HUES48 (cell line): Measurements from ENCODE around the gene MKRN3.

Experiments
- H3K27ac ChIP-seq: one replicate; pipeline ENCODE4 v1.7.0; 2013; ENCODE audit warnings: low read depth, low read length, inconsistent platforms
- H3K27me3 ChIP-seq: 2 replicates; pipeline ENCODE4 v1.6.1; 2013; ENCODE audit warnings: mild to moderate bottlenecking, low read length; ENCODE audit not compliant: control insufficient read depth, insufficient read depth
- H3K36me3 ChIP-seq: 2 replicates; pipeline ENCODE4 v1.6.1; 2013; ENCODE audit warnings: low read length; ENCODE audit not compliant: control insufficient read depth, insufficient read depth
- H3K4me1 ChIP-seq: 2 replicates; pipeline ENCODE4 v1.6.1; 2013; ENCODE audit warnings: mild to moderate bottlenecking, low read length; ENCODE audit not compliant: control insufficient read depth, insufficient read depth
- H3K4me3 ChIP-seq: 2 replicates; pipeline ENCODE4 v1.5.1; 2013; ENCODE audit warnings: mild to moderate bottlenecking, low read depth, low read length
- H3K9ac ChIP-seq: 2 replicates; pipeline ENCODE4 v1.6.1; 2013; ENCODE audit warnings: mild to moderate bottlenecking, low read depth, low read length, moderate library complexity
- H3K9me3 ChIP-seq: 2 replicates; pipeline ENCODE4 v1.6.1; 2013; ENCODE audit warnings: low read length; ENCODE audit not compliant: control insufficient read depth, insufficient read depth

Gene MKRN3

DNA sequence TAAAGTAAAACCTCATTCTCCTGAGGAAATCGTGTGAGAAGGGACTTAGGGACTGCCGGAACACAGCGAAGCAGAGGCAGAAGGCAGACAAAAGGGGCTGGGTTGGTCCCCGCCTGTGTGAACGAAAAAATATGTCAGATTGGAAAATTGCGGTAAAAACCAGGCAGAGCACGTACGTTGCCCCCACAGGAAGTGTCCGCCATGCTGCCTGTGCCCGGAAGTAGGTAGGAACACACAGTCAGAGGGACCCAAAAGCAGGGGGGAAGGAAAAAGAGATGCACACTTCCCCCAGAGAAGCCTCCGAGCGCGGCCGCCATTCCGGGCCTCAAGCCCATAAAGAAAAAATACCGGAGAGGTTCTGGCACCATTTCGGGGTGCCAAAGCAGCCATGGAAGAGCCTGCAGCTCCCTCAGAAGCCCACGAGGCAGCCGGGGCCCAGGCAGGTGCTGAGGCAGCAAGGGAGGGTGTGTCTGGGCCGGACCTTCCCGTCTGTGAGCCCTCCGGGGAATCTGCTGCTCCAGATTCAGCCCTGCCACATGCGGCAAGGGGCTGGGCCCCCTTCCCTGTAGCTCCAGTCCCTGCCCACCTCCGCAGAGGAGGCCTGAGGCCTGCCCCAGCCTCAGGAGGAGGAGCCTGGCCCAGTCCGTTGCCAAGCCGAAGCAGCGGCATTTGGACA is at the start of gene MKRN3:
Gene MKRN3, plus strand, starts transcription at position 280 of the 676 bp plus-strand sequence. Its CDS starts 109 bp downstream, at position 389.
- Histone ChIP-seq H3K4me1 (no peaks in the 10 kb centered on the region), H3K27me3 (no peaks in the 10 kb centered on the region), H3K9me3 (peaks cover 65% of the 10 kb centered on the region), H3K27ac (no peak within 1 kb of the TSS), H3K36me3 (no peaks in the 10 kb centered on the region), H3K9ac (no peak within 1 kb of the TSS), H3K4me3 (peak within 1 kb of the TSS; percentile 40)

DNA sequence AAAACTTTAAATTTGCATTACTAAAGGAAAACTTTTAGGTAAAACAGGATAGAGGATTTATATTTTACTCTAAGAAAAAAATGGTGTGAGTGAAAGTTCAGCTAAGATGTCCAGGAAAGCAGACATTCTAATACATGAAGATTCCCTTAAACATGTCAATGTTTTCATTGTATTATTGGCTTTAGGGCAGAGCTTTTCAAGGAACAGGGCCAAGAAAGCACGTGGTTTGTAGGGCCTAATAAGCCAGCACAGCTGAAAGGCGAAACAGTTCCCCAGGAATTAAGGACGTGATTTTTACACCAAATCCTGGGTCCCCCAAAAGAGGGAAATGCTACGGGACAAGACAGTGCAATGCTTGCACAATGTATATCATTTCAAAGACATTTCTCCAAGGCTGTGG is 48.6 kb upstream of the MKRN3 start:
- Histone ChIP-seq H3K36me3 (no peaks in the 10 kb centered on the region), H3K27ac (no peak overlapping the region), H3K9ac (no peak overlapping the region), H3K4me3 (no peak overlapping the region), H3K27me3 (no peaks in the 10 kb centered on the region), H3K9me3 (peaks cover 59% of the 10 kb centered on the region), H3K4me1 (no peaks in the 10 kb centered on the region)

DNA sequence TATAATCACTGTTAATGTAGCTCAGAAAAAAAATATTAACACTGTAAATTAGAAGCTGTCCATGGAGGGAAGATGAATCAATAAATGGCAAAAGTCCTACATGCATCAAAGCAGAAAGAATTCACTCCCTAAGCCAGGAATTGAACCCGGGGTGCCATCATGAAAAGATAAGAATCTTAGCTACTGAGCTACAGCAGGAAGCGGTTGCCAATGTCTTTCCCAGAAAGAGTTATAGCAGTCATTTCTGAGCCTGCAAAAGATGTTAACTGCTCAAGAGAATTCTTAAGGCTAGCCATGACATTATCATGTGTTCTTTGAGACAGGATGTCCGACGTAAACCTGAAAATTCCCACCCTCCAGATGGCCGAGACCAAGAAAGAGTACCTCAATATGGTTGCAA is 47.4 kb upstream of the MKRN3 start:
- Histone ChIP-seq H3K9ac (no peak overlapping the region), H3K27ac (no peak overlapping the region), H3K9me3 (peaks cover 58% of the 10 kb centered on the region), H3K27me3 (no peaks in the 10 kb centered on the region), H3K4me1 (no peaks in the 10 kb centered on the region), H3K4me3 (no peak overlapping the region), H3K36me3 (no peaks in the 10 kb centered on the region)

DNA sequence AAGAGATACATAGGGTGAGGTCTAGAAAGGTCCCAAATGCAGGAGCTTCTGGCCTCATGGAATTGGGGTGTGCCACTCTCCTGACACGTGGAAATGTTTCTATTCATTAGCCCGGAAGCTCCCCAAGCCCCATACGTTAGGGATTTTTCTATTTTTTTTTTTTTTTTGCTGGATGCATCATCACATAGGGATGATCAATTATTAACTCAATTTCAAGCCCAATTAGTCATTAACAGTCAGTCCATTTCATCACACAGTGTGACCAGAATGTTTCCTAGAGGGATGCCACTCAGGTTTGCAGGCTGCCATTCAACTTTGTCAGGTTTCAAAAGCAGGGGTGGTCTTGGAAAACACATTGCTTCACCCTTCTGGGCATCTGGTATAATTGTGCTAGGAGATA is 40.7 kb upstream of the MKRN3 start:
- H3K9ac ChIP-seq: no peak overlapping the region
- no peak overlapping the region for H3K27ac ChIP-seq
- peaks cover 53% of the 10 kb centered on the region for H3K9me3 ChIP-seq
- no peak overlapping the region for H3K4me3 ChIP-seq
- no peaks in the 10 kb centered on the region for H3K27me3 ChIP-seq
- no peaks in the 10 kb centered on the region for H3K4me1 ChIP-seq
- no peaks in the 10 kb centered on the region for H3K36me3 ChIP-seq

GRCh38 chr15:23529891-23530290 is 35.6 kb upstream of the MKRN3 start:
- Histone ChIP-seq H3K4me3 (no peak overlapping the region), H3K27ac (no peak overlapping the region), H3K9me3 (peaks cover 48% of the 10 kb centered on the region), H3K4me1 (no peaks in the 10 kb centered on the region), H3K36me3 (no peaks in the 10 kb centered on the region), H3K27me3 (no peaks in the 10 kb centered on the region), H3K9ac (no peak overlapping the region)

- H3K27me3 ChIP-seq: no peaks in the 10 kb centered on the region
- no peak overlapping the region for H3K4me3 ChIP-seq
- no peaks in the 10 kb centered on the region for H3K4me1 ChIP-seq
- H3K9ac ChIP-seq: no peak overlapping the region
- H3K27ac ChIP-seq: no peak overlapping the region
- no peaks in the 10 kb centered on the region for H3K36me3 ChIP-seq
- H3K9me3 ChIP-seq: peaks cover 53% of the 10 kb centered on the region
Measured at GRCh38 chr15:23532024-23532423, 33.5 kb upstream of the MKRN3 start.

- no peaks in the 10 kb centered on the region for H3K27me3 ChIP-seq
Measured at GRCh38 chr15:23536659-23537058, 28.8 kb upstream of the MKRN3 start.

DNA sequence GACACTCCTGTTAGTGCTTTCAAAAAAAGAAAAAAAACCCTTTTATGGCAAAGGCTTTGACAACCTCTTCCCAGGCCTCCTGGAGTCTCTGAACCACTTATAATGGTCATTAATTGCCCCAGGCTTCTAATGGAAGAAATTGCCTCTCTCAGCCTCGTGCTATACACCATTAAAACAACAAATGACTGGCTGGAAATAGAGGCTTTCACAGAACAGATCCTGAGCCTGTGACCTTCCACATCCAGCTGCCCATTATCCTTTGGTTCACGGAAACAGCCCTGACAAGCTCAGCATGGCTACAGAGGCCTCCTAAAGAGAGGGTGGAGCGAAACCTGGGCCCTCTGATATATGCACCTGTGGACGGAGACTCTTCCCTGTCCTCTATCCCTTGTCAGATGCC is 26.8 kb upstream of the MKRN3 start:
- peaks cover 56% of the 10 kb centered on the region for H3K9me3 ChIP-seq
- H3K9ac ChIP-seq: no peak overlapping the region
- no peaks in the 10 kb centered on the region for H3K36me3 ChIP-seq
- H3K4me3 ChIP-seq: no peak overlapping the region
- no peaks in the 10 kb centered on the region for H3K4me1 ChIP-seq
- no peak overlapping the region for H3K27ac ChIP-seq
- no peaks in the 10 kb centered on the region for H3K27me3 ChIP-seq

More at GRCh38 chr15:23536659-23537058, 28.8 kb upstream of the MKRN3 start:
- peaks cover 51% of the 10 kb centered on the region for H3K9me3 ChIP-seq
- no peak overlapping the region for H3K27ac ChIP-seq
- H3K4me3 ChIP-seq: no peak overlapping the region
- H3K9ac ChIP-seq: no peak overlapping the region
- no peaks in the 10 kb centered on the region for H3K36me3 ChIP-seq
- no peaks in the 10 kb centered on the region for H3K4me1 ChIP-seq

DNA sequence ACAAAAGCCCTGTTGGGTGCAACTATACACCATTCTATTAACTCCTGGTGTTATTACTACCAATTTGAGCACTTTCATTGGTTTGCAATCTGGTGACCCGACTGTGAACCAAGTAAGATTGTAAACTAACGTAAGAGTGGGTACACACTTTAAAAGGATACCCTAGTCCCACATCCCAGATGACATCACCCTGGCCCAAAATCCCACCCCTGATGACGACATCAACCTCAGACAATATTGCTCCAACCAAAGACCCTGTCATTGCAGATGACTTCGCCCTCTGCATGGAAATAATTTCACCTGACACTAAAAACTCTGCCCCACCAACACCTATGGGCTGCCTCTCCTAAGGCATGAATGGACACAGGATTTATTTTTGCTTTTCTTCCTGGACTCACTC is 25.6 kb upstream of the MKRN3 start:
- Histone ChIP-seq H3K27me3 (no peaks in the 10 kb centered on the region), H3K4me3 (no peak overlapping the region), H3K9ac (no peak overlapping the region), H3K9me3 (peaks cover 57% of the 10 kb centered on the region), H3K36me3 (no peaks in the 10 kb centered on the region), H3K27ac (no peak overlapping the region), H3K4me1 (no peaks in the 10 kb centered on the region)

GRCh38 chr15:23546158-23546557 is 19.3 kb upstream of the MKRN3 start:
- Histone ChIP-seq H3K27me3 (no peaks in the 10 kb centered on the region), H3K4me1 (no peaks in the 10 kb centered on the region), H3K36me3 (no peaks in the 10 kb centered on the region), H3K9ac (no peak overlapping the region), H3K27ac (no peak overlapping the region), H3K4me3 (no peak overlapping the region), H3K9me3 (peaks cover 57% of the 10 kb centered on the region)

DNA sequence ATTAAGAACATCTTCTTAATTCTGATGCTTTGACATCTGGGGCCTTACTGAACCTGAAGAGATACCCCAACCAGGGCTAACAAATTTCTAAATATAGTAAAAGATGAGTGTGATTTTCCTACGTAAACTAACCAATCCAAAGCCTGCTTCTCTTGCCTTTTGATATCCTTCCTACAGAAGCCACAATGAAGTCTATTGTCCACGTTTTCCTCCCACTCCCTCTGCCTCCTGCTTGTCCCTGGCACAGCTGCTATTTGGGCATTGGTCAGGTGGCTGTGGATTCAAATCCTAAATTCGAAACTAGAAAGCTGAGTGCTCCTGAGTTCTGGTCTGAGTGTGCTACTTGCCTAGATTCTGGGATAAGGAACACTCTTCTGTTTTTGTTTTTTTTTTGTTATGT is 17.4 kb upstream of the MKRN3 start:
- H3K9ac ChIP-seq: no peak overlapping the region
- peaks cover 65% of the 10 kb centered on the region for H3K9me3 ChIP-seq
- no peaks in the 10 kb centered on the region for H3K4me1 ChIP-seq
- H3K27ac ChIP-seq: no peak overlapping the region
- H3K4me3 ChIP-seq: no peak overlapping the region
- no peaks in the 10 kb centered on the region for H3K27me3 ChIP-seq
- H3K36me3 ChIP-seq: no peaks in the 10 kb centered on the region
